PC-9 (cell line): ENCODE results near the gene PCARE.

Experiments
- CTCF ChIP-seq: fragments of 200-600 bp; sonication (generic); conservative IDR thresholded peaks from 2 replicates; pipeline ENCODE4 v1.6.1; 2017; ENCODE audit warnings: mixed run types, antibody characterized with exemption, mild to moderate bottlenecking, moderate library complexity
- EZH2 ChIP-seq: fragments of 200-600 bp; sonication (generic); IDR thresholded peaks from 2 replicates; pipeline ENCODE4 v1.8.0; 2017; ENCODE audit warnings: antibody characterized with exemption, low read depth

GRCh38 chr2:29014331-29014730 is 60.0 kb downstream of the PCARE start:
- TF ChIP-seq CTCF (no peak), EZH2 (no peak)
